Adrenal gland (tissue), 5 donors: ENCODE results near the gene LSM14A.

Experiments used
- CTCF ChIP-seq, 6 experiments: fragments of 450-650 bp in 4 of 6; fragments of 200-600 bp in 2 of 6; sonication (generic) in 1 of 6; IDR thresholded peaks; 1 replicate in 5 of 6; 2 replicates in 1 of 6; pipeline versions ENCODE4 v1.5.1 to v1.8.0; 2016 to 2021; ENCODE audit warnings: antibody characterized with exemption in 6 of 6, mild to moderate bottlenecking in 2 of 6, moderate library complexity in 1 of 6
- POLR2A ChIP-seq, 2 donors: fragments of 450-650 bp; IDR thresholded peaks; one replicate each; pipeline ENCODE4 v1.6.1; 2017; ENCODE audit warnings: antibody characterized with exemption in 2 of 2, mild to moderate bottlenecking in 2 of 2, moderate library complexity in 1 of 2
- donor health status: DM: no; HTN: no; CAD: no.

DNA sequence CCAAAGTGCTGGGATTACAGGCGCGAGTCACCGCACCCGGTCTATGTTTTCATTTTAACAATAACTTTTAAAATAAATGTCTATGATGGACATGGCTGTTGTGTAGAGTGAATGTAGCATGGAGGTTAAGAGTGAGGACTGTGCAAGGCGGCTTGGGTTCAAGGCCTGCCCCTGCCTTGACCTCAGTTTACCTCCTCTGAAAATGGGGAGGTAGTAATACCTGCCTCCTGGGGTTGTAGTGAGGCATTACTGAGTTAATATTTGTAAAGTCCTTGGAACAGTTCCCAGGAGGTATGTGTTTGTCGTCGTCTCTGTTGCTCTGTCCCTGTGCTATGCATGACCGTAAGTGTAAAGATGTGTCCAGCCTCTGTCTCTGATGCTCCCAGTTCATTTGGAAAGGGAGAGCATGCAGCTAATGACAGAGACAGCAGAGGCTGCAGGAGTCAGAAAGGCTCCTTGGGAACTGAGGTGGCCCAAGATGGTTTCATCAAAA, 91.5 kb downstream of the LSM14A start:
- no peak for TF ChIP-seq CTCF (IDR thresholded peaks at IDR 0.05)
- no peak for TF ChIP-seq POLR2A (IDR thresholded peaks at IDR 0.05)
